HL-60 (cell line): ENCODE data around the gene ATP13A3.

Experiments
- CTCF ChIP-seq: IDR thresholded peaks from one replicate; pipeline ENCODE4 v1.5.1; 2011; ENCODE audit warnings: low read length, control low read depth, inconsistent platforms; ENCODE audit not compliant: insufficient read depth
- GABPA ChIP-seq: IDR thresholded peaks from 2 replicates; pipeline ENCODE4 v1.6.1; 2012; ENCODE audit warnings: low read depth
- POLR2AphosphoS5 ChIP-seq: IDR thresholded peaks from 2 replicates; pipeline ENCODE4 v1.6.1; 2012; ENCODE audit warnings: low read depth
- REST ChIP-seq: IDR thresholded peaks from 2 replicates; pipeline ENCODE4 v1.6.1; 2012; ENCODE audit warnings: low read depth; ENCODE audit not compliant: insufficient replicate concordance

GRCh38 chr3:194434503-194434902 lies 52.3 kb downstream of the ATP13A3 start:
- TF ChIP-seq CTCF (no peak), GABPA (no peak), POLR2AphosphoS5 (no peak), REST (no peak)
